ENCODE results near the gene OR8B8. TPM values are rescaled to one million over a fixed set of nuclear protein-coding genes. Genes with fewer than 3 reads are reported as not detected.

The OR8B8 gene
- polyA plus RNA-seq, 1 experiment, result not detected

- CTCF ChIA-PET, result interaction anchor here (0.8 kb wide), 1 partner anchor 12 kb away, joined by 3 read pairs; no protein-coding TSS in a partner anchor
Observed at GRCh38 chr11:124474079-124474478, 28.6 kb upstream of the OR8B8 start.

GRCh38 chr11:124473476-124473875 is 28.0 kb upstream of the OR8B8 start:
- H3K9me3 ChIP-seq (ENCODE audit: control insufficient read depth, insufficient read depth, low read length), result no peaks in the 10 kb centered on the region
- H3K27me3 ChIP-seq (ENCODE audit: control insufficient read depth, insufficient read depth, low read length), result no peaks in the 10 kb centered on the region
- H3K4me3 ChIP-seq (ENCODE audit: low read depth, low read length), result no peak overlapping the region
- ChIA-PET POLR2A (no interaction called here), CTCF (no interaction called here)
- no peak overlapping the region for H3K27ac ChIP-seq (ENCODE audit: low read depth, low read length)
- DNase-seq (ENCODE audit: low read depth, low spot score), result no peak
- TF ChIP-seq CTCF (IDR thresholded peaks at IDR 0.05; ENCODE audit: low read depth, low read length), result no peak

More at GRCh38 chr11:124474079-124474478, 28.6 kb upstream of the OR8B8 start:
- no peak overlapping the region for H3K27ac ChIP-seq (ENCODE audit: low read depth, low read length)
- no peak for TF ChIP-seq CTCF (IDR thresholded peaks at IDR 0.05; ENCODE audit: low read depth, low read length)
- POLR2A ChIA-PET, result no interaction called here
- H3K9me3 ChIP-seq (ENCODE audit: control insufficient read depth, insufficient read depth, low read length), result no peaks in the 10 kb centered on the region
- no peak for DNase-seq (ENCODE audit: low read depth, low spot score)
- H3K27me3 ChIP-seq (ENCODE audit: control insufficient read depth, insufficient read depth, low read length), result no peaks in the 10 kb centered on the region
- no peak overlapping the region for H3K4me3 ChIP-seq (ENCODE audit: low read depth, low read length)

DNA sequence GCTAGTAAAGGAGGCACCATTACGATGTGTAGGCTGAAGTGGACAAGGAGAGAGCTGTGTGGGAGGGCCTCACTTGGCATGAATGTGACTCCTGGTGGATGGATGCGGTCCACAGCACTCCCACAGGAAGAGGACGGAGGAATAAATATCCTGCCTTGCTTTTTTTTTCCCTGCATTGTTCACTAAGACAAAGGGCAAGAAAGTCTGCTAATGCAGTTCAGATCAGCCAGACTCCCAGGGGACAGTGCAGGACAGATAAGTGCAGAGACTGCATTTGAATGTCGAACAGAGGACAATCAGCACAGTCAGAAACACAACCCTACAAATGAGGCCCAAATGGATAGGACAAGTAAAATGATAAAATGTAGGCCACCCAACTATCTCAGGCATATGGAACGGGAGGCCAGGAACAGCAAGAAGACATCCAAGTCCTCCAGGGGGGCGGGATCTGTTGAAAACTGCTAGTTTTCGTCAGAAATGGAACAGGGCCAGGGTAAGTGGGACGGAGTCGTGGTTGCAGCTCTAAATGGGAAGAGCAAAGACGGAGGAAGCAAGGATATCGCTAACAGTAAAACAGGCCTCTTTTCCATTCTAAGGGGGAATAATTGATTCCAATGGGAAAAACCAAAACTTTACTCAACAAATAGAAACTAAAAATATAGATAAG is 25.2 kb upstream of the OR8B8 start:
- no peak overlapping the region for H3K4me3 ChIP-seq (ENCODE audit: low read depth, low read length)
- no peak overlapping the region for H3K27ac ChIP-seq (ENCODE audit: low read depth, low read length)
- POLR2A ChIA-PET, result no interaction called here
- peaks cover 4% of the 10 kb centered on the region for H3K27me3 ChIP-seq (ENCODE audit: control insufficient read depth, insufficient read depth, low read length)
- CTCF ChIA-PET, result interaction anchor here (0.7 kb wide), 1 partner anchor 55 kb away, joined by 3 read pairs; no protein-coding TSS in a partner anchor
- TF ChIP-seq CTCF (IDR thresholded peaks at IDR 0.05; ENCODE audit: low read depth, low read length), result no peak
- no peak for DNase-seq (ENCODE audit: low read depth, low spot score)
- no peaks in the 10 kb centered on the region for H3K9me3 ChIP-seq (ENCODE audit: control insufficient read depth, insufficient read depth, low read length)

- DNase-seq (ENCODE audit: low read depth, low spot score), result no peak
- TF ChIP-seq CTCF (IDR thresholded peaks at IDR 0.05; ENCODE audit: low read depth, low read length), result no peak
- CTCF ChIA-PET, result no interaction called here
- Histone ChIP-seq H3K4me3 (ENCODE audit: low read depth, low read length) (no peak overlapping the region), H3K27ac (ENCODE audit: low read depth, low read length) (no peak overlapping the region), H3K9me3 (ENCODE audit: control insufficient read depth, insufficient read depth, low read length) (no peaks in the 10 kb centered on the region), H3K27me3 (ENCODE audit: control insufficient read depth, insufficient read depth, low read length) (peaks cover 4% of the 10 kb centered on the region)
- POLR2A ChIA-PET, result no interaction called here
Observed at GRCh38 chr11:124467381-124467927, 22.0 kb upstream of the OR8B8 start.

DNA sequence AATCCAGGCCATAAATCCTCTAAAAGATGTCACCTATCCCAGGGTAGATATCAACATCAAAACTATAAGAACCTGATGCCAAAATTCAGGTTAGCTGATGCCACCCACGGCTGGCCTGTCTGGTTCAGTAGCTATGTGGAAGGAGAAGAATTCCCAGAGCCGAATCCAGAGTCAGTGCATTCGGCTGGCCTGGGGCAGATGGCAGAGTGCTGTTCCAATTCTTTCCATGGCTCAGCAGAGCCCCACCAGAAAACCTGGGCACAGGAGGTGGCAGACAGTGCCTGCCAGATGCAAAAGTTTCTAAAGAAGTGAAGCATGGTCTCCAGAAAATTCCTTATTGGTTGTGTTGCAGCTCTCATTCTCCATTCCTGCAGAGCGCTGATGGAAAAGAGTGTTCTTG is 19.9 kb upstream of the OR8B8 start:
- Histone ChIP-seq H3K4me3 (ENCODE audit: low read depth, low read length) (no peak overlapping the region), H3K9me3 (ENCODE audit: control insufficient read depth, insufficient read depth, low read length) (no peaks in the 10 kb centered on the region), H3K27me3 (ENCODE audit: control insufficient read depth, insufficient read depth, low read length) (peaks cover 4% of the 10 kb centered on the region), H3K27ac (ENCODE audit: low read depth, low read length) (no peak overlapping the region)
- no peak for DNase-seq (ENCODE audit: low read depth, low spot score)
- ChIA-PET POLR2A (no interaction called here), CTCF (interaction anchor here (0.6 kb wide), 1 partner anchor 722 kb away, joined by 6 read pairs; no protein-coding TSS in a partner anchor)
- no peak for TF ChIP-seq CTCF (IDR thresholded peaks at IDR 0.05; ENCODE audit: low read depth, low read length)
